HG03520 (cell line): ENCODE data around the gene BLTP1.

Experiments
- ATAC-seq: cut with Tn5 transposase; IDR thresholded peaks from one replicate; pipeline ENCODE4 v1.9.1; 2021; ENCODE audit warnings: mild to moderate bottlenecking, moderate library complexity; ENCODE audit not compliant: unreplicated experiment

Gene BLTP1

DNA sequence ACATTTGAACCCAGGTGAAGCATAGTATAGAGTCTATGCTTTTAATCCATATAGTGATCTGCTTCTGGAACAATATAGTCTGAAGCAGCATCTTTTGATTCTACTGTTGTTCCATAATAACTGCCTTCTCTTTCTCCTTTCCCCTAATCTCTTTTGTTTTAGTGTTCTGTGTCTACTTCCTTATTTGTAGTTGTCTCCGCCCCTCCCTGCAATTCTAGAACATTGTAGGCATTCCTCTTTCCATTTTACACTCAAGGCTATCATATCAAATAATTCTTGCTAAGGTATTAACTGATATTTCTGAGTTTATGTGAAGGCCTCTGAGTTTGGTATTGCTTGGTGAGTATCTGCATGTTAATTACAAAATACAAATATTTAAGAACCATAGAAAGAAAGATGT lies 11.6 kb downstream of the BLTP1 start:
- no peak for ATAC-seq

DNA sequence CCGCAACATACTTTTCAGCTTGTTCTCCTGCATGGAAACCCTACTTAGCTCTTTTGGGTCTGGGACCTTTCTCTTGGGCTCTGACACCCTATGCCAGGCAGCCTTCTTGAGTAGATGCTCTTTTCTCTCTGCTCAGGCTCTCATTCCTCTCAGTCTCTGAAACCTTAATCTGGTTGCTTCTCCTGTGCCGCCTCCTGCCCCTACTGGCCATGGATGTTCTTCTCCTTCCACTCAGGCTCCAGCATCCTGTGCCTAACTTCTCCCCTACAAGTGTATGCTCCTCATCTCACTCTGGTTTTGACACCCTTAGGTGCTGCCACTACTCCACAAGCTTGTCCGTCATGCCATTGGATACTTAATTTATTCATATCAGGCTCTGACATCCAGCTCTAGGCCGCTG lies 15.2 kb downstream of the BLTP1 start:
- no peak for ATAC-seq

DNA sequence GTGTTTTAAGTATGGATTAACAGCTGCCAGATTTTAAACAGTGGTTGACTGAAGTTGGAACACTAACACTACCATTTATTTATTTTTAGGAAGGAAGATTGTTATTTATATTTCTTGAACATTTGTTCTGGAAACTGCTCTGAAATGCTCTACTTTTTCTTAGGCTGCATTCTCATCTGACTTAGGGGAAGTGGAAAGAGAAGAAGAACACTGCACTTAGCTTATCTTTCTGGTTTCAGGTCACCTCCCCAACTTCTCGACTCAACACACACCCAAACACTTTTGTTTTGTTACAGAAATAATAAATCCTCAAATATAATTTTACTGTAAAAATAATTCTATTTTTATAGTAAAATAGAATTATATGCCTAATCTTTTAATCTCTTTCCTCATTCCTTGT lies 18.6 kb downstream of the BLTP1 start:
- no peak for ATAC-seq

DNA sequence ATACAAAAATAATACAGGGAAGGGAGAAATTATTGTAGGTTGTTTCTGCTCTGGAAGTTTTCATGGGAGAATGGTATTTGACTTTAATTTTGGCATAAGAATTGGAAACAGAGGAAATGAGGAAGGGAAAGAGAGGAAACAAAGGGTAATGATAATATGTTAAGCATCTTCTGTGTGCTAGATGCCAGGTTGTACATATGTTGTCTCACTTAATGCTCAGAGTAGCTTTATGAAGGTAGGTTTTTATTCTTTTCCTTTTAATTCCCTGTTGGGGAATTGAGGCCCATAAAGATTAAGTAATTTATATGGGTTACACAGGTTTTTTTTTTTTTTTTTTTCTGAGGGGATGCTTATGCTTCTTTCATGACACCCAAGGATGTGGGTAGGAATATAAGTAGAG lies 19.2 kb downstream of the BLTP1 start:
- ATAC-seq = no peak

DNA sequence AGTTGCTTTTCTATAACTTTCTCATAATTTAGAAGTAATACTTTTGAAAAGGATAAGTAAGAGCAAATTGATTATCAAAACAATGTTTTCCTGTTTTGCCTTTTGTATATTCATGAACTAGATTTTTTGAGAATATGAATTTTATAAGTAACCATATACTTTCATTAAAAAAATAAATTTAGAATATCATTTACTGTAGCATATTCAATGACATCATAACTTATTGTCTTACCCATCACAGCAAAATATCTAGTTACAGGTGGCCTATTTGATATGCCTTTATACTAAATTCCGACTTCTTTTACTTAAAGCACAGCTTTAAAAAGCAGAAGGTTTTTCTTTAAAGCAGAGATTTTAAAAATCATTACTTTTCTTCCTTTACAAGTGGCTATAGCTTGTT lies 20.1 kb downstream of the BLTP1 start:
- ATAC-seq = no peak

DNA sequence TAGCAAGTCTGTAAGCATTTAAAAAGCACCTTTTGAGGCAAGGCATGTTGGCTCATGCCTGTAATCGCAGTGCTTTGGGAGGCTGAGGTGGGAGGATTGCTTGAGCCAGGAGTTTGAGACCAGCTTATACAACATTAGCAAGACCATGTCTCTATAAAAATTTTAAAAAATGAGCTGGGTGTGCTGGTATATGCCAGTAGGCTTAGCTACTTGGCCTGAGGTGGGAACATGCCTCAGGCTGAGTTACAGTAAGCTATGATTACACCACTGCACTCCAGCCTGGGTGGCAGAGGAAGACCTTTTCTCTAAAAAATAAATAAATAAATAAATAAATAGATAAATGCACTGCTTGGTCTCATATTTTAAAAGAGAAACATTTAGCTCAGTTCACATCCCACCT lies 26.8 kb downstream of the BLTP1 start:
- no peak for ATAC-seq

DNA sequence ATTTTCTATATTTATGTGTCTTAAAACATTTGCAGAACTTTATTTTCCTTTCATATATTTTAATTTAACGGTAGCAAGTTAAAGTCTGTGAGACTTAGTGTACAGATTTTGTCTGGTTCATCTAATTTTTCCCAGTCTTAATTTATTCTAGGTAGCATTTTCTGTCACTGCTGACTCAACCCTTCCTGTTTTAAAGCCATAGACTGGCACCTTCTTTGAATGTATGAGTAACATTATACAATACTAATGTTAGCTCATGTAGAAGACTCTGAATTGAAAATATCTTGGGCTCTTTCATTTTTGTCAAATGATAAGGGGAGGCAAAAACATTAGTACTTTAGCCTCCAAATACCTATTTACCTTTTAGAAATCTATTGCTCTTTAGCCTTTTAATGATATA lies 43.6 kb downstream of the BLTP1 start:
- no peak for ATAC-seq
